HuH-7.5 (cell line): ENCODE measurements around the gene CDC42EP5.
A peak's percentile ranks its signal among the peaks of the same experiment; 100 is the strongest.
"Not testable (repeated sequence)": the region's sequence is repeated elsewhere in the genome, so short reads cannot be mapped to it uniquely, and the experiment has no call there.

ENCODE experiments used
- DNase-seq: peaks from one replicate; pipeline ENCODE4 v3.0.0; 2011; ENCODE audit warnings: low spot score

The CDC42EP5 gene

DNA sequence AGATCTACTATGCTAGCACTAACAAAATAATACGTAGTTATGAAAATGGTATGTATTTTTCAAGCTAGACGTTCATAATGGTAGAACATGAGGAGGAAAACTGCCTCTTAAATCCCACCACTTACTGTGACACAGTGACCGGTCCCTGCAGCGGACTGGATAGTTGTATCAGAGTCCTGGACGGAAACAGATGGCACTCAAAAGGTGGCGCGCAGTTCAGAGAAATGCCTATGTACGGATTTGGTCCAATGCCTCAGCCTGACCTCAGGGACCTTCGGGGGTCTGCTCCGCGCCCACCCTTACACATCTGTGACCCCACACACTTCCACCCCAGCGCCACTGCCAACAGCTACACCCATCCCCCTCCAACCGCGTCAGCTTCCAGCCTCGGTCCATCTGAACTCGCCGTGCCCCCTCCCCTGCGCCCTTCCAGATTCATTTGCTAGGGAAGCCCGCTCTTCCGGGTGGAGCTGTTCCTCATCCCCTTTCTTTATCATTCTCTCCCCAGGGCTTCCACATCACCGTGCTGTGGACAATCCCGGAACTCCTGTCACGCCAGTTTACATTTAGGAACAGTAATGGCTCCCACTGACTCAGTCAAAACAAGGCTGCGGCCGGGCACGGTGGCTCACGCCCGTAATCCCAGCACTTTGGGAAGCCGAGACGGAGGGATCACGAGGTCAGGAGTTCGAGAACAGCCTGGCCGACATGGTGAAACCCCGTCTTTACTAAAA lies 24.9 kb downstream of the CDC42EP5 start:
- DNase-seq: peak; percentile 69

GRCh38 chr19:54446349-54446748 lies 26.7 kb downstream of the CDC42EP5 start:
- not testable (repeated sequence) for DNase-seq

DNA sequence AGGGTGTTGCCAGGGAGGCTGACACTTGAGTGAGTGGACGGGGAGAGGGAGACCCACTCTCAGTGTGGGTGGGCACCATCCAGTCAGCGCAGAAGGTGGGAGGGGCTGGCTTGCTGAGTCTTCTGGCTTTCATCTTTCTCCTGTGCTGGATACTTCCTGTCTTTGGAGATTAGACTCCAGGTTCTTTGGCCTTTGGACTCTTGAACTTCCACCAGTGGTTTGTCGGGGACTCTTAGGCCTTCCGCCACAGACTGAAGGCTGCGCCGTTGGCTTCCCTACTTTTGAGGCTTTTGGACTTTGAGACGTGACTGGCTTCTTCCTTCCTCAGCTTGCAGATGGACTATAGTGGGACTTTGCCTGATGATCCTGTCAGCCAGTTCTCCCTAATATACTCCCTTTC lies 28.4 kb downstream of the CDC42EP5 start:
- no peak for DNase-seq

DNA sequence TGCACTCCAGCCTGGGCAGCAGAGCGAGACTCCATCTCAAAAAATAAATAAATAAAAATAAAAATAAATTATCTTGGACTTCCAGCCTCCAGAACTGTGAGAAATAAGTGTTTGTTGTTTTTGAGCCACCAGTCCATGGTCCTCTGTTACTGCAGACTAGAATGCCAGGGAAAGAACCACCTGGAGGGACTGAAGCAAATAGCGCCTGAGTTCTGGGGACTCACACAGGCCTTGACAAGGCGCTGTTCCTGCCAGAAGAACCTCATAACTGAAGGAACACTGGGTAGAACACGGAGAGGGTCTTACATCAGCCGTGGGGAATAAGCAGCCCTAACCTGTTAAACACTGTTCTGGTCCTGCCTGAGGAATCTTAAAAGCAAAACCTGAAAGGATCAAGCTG lies 32.5 kb downstream of the CDC42EP5 start:
- no peak for DNase-seq

GRCh38 chr19:54439174-54439851 lies 33.8 kb downstream of the CDC42EP5 start:
- no peak for DNase-seq

DNA sequence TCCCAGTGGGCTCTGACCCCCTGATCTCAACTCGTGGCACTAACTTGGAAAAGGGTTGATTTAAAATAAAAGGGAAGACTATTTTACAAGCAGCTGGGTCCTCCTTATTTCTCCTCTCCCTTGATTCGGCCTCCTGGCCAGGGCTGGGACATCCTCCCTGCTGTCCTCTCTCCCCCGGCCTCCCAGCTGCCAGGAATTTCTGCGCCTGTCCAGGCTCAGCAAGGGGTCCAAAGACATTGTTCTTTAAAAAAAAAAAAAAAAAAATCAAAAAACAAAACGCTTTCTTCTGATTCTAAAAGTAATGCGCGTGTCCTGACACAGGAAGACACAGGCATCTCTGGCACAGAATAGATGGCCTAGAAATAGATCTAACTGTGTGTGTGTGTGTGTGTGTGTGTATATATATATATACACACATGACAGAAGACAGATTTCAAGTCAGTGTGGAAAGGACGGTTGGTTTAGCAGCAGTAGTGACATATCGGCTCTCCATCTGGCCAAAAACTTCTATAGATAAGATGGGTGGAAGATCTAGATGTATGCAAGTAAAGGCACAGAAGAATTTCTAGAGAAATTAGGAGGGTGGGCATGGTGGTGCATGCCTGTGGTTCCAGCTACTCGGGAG lies 36.4 kb downstream of the CDC42EP5 start:
- DNase-seq: no peak

GRCh38 chr19:54436031-54436523 lies 37.0 kb downstream of the CDC42EP5 start:
- no peak for DNase-seq

DNA sequence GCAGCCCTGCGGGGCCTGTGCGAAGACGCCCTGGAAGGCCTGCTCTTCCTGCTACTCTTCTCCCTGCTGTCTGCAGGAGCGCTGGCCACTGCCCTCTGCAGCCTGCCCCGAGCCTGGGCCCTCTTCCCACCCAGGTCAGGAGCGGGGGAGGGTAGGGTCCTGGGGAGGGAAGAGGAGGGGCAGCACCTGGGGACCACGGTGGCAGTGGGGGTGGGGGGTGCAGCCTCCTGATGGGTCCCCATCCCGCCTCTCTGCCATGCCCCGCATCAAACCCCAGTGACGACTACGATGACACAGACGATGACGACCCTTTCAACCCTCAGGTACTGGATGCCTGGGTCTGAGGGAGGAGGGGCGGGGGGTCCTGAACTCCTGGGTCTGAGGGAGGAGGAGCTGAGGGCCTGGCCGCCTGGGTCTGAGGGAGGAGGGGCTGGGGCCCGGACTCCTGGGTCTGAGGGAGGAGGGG lies 37.5 kb downstream of the CDC42EP5 start:
- DNase-seq: no peak

GRCh38 chr19:54434873-54435214 lies 38.3 kb downstream of the CDC42EP5 start:
- no peak for DNase-seq

- no peak for DNase-seq
Measured at GRCh38 chr19:54434112-54434872, 38.8 kb downstream of the CDC42EP5 start.

DNA sequence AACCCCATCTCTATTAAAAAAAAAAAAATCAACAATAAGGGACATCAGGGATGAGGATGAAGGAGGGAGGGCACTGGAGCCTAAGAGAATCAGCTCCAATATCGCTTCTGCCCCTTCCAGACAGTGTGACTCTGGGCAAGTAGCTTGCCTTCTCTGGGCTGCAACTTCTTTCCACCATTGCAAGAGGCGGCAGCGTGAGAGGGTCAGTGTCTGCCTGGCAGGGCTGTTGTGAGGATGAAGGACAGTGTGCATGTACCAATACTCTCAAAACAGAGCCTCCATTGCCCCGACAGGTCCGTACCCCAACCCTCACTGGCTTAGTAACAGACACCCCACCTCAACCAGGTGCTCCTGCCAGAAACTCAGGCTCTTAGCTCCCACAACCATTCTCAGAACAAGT lies 39.4 kb downstream of the CDC42EP5 start:
- no peak for DNase-seq

DNA sequence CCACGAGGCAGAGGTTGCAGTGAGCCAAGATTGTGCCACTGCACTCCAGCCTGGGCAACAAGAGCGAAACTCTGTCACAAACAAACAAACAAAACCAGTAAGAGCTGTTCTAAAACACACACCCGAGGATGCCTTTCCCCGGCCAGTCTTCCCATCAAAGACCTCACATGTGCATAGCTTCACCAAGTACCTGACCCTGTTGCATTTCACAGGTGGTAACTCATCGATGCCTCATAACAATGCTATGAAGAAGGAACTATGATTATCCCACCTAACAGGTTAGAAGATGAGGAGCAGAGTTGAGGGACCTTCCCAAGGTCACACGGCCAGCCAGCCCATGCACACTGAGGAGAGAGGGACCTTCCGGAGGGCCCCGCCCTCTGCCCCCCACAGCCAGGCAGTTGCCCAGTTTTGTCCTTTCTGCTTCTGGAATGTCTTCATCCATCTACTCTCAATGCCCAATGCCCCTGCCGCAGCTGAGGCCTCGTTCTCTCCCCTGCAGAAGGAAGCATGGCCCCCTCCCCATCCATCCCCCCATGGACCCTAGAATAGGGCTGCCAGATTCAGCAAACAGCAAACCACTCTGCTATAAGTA lies 40.9 kb downstream of the CDC42EP5 start:
- no peak for DNase-seq

DNA sequence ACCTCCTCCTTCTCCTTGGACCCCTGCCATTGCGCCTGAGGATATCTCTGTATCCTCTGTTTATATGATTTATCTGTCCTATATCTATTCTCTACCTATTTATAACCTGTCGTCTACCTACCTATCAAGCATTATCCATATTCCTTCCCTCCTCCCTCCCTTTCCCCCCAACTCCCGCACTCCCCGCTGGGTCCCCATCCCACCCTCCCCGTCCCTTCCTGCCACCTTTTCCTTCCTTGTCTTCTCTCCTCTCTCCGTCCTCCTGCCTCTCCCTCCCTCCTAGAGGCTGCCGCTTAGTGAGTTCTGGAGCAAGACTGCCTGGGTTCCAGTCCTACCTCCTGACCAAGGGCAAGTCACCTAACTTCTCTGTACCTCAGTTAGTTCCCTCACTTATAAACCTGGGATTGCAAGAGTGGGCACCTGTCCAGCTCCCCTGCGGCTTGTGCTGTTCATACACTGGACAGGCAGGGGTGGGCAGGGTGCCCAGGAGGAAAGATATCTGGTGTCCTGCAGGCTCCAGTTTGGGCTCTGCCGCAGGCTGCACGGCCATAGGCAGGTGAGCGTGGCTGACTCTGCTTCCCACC lies 41.7 kb downstream of the CDC42EP5 start:
- DNase-seq: no peak

GRCh38 chr19:54430306-54431254 lies 42.5 kb downstream of the CDC42EP5 start:
- DNase-seq: no peak

DNA sequence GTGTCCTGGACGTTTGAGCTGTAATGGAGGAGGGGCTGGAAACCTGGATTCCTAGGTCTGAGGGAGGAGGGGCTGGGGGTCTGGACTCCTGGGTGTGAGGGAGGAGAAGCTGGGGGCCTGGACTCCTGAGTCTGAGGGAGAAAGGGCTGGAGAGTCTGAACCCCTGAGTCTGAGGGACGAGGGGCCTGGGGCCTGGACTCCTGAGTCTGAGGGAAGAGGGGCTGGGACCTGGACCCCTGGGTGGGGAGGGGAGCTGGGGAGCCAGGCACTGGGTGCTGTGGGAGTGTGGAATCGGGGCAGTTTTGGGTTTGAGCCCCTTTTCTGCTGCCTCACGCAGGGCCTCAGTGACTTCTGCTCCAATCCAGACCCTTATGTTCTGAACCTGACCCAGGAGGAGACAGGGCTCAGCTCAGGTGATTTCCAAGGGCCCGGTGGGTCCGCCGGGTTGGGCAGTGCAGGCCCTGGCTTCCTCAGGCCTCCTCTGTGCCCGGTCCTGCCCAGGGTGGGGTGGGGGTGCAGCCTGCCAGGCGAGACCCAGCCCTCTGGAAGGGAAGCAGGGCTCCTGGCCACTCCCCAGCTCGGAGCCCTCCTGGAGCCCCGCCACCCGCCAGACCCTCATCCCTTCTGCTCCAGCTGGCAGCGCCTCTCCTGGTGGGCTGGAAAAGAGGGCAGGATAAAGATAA lies 43.4 kb downstream of the CDC42EP5 start:
- no peak for DNase-seq

GRCh38 chr19:54429176-54429495 lies 44.0 kb downstream of the CDC42EP5 start:
- DNase-seq: no peak

DNA sequence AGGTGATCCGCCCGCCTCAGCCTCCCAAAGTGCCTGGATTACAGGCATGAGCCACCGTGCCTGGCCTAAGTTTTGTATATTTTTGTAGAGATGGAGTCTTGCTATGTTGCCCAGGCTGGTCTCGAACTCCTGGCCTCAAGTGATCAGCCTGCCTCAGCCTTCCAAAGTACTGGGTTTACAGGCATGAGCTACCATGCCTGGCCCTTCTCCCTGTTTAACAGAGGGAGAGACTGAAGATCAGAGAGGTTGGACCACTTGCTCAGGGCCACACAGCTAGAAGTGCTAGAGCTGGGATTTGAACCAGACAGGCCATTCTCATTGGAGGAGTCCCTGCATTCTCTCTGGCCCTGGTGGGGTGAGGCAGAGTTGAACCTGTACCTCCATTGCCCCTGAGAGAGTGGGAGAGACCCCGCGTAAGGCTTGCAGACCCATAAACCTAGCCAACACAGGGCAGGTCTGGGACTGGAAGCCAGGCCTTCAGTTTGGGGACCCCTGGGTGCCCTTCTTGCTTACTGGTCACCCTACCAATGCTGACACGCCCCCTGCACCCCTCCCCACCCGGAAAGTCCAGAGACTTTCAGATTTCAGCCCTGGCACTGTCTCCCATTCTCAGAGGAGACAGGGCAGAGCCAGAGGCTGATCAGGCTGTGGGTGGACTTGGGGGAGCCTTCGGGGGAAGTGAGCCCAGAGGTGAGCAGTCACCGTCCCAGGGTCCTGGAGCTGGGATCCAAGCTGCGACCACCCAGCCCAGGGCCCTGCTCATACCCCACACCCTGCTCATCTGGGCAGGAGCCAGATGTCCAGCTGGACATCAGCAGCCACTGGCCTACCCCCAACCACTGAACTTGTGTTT lies 44.5 kb downstream of the CDC42EP5 start:
- DNase-seq: no peak

DNA sequence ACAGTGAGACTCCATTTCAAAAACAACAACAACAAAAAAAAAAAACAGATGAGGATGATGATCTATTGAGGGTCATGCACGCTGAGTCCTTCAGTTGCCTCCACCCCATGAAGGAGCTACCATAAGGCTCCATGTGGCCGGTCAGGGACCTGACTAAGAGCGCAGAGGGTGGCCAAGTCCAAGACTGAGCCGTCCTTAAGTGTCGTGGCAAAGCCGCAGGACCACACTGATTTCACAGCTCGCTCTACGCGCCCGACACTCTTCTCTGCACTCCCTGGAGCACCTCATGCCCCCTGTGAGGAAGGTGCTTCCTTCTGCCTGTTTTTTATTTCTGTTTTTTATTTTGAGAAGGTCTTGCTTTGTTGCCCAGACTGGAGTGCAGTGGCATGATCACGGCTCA lies 45.5 kb downstream of the CDC42EP5 start:
- no peak for DNase-seq

DNA sequence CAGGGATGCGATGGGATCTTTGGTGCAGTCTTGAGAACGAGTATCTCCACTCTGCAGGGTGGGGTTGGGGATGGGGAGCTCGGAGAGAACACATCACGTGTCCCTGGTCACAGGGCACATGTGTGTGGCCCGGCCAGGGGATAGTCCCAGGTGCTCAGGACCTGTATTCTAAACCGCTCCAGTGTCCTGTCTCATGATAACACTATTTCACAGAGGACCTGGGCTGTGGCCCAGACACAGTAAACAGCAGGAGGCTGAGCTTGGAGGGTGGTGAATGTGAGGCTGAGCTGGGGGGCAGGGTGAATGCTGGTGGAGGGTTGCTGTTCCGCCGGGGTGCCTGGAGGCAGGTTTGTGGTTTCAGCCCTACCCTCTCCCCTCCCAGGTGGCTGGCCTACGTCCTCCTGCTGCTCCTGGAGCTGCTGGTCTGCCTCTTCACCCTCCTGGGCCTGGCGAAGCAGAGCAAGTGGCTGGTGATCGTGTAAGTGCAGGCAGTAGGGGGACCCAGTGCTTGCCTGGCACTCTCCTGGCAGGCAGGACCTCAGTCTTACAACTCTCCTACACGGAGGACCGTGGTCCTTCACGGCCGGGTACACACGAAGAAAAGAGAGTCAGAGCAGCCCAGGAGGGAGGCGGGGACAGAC lies 46.7 kb downstream of the CDC42EP5 start:
- DNase-seq: no peak
